HUDEP-2 (cell line): ENCODE results near the gene NPTX1.
A peak's percentile ranks its signal among the peaks of the same experiment; 100 is the strongest.

Source experiments
- DNase-seq, 76 experiments: peaks; one replicate each; lab custom pipeline; 2025; ENCODE audit not compliant: unreplicated experiment in 76 of 76; lab: John Stamatoyannopoulos, UW

The NPTX1 gene

GRCh38 chr17:80446645-80447405 lies 29.6 kb downstream of the NPTX1 start:
- no peak for DNase-seq

- DNase-seq: no peak
Measured at GRCh38 chr17:80445726-80446110, 30.7 kb downstream of the NPTX1 start.

DNA sequence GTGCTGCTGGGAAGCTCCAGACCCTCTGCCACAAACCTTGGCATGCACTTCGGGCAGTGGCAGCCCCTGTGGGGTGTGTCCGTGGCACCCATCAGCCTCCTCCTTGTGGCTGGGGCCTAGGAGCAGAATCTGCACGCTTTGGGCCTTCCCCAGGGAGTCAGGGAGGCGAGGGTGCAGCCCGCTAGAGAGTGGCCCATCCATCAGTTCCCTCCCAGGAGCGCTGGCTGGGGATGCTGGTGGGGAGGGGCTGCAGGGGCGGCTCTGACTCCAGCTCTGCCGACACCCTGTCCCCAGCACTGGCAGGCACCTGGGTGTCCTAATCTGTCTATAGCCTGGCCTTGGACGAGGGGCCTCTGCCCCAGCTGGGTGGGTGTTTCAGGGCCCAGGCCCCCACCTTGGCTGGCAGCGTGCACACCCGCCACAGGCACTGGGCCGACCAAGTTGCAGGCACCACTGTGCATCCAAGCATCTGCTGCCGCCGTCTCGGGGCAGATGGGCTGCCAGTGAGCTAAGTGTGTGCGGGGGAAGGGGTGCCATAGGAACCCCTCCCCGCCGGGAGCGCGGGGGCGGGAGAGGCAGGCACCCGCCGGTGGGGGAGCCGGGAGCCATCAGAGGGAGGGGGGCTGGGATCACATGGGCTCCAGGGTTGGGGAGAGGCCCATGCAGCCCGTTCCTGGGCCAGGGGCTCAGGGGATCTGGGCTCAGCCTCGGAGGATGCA lies 31.2 kb downstream of the NPTX1 start:
- DNase-seq: no peak

GRCh38 chr17:80444644-80444979 lies 31.8 kb downstream of the NPTX1 start:
- DNase-seq: no peak

DNA sequence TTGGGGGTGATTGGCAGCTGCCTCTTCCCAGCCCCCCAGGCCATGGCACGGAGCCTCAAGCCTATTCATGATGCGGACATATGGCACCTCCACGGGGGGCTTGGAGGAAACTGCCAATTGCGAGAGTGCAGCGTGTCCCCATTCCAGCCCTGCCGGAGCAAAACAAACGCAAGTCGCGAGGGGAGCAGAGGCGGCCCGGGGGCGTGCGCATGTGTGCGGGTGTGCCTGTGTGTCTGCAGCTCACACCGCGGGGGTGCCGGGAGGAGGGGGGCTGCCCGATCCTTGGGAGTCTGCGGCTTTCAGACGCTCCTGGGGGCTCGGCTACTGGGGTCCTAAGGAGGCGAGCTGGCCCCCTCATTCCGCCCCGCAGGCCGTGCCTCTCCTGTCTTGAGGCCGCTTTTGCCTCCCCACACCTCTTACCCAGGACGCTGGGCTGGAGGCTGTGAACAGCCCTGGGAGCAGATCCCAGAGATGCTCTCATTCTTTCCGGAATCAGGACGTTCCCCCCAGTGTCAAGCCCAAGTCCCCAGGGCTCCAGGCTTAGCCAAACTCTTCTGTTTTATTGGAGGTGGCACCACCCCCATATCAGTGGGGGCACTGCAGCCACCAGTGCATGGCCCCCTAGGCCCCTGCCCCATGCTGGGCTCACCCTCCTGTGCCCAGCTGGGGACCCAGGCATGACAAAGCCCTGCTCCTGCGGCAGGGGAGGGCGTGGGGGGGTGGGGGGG lies 32.3 kb downstream of the NPTX1 start:
- DNase-seq: no peak

- DNase-seq: no peak
Measured at GRCh38 chr17:80443498-80443897, 32.9 kb downstream of the NPTX1 start.

DNA sequence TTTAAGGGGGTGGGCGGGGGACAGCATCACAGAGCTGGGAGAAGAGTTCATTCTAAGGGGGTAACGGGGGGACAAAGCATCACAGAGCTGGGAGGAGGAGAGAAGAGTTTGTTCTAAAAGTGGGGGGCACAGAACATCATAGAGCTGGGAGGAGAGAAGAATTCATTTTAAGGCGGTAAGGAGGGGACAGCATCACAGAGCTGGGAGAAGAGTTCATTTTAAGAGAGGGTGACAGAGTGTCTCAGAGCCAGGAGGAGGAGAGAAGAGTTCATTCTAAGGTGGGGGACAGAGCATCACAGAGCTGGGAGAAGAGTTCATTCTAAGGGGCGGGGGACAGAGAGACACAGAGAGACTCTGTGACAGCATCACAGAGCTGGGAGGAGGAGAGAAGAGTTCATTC lies 33.6 kb downstream of the NPTX1 start:
- DNase-seq: no peak

DNA sequence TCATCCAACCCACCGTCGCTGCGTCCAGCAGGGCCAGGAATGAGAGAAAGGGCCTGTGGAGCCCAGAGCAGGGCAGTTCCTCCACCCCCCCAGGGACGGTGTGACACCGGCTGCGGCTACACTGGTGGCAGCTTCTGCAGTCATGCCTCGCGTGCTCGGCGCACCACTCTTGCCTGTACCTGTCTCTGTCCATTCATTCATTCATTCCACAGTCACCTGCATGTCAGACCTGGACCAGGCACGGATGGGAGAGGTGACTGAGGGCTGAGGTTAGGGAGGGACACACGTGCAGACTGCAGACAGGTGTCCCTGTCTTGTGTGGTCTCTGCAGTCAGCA lies 34.1 kb downstream of the NPTX1 start:
- DNase-seq: no peak

DNA sequence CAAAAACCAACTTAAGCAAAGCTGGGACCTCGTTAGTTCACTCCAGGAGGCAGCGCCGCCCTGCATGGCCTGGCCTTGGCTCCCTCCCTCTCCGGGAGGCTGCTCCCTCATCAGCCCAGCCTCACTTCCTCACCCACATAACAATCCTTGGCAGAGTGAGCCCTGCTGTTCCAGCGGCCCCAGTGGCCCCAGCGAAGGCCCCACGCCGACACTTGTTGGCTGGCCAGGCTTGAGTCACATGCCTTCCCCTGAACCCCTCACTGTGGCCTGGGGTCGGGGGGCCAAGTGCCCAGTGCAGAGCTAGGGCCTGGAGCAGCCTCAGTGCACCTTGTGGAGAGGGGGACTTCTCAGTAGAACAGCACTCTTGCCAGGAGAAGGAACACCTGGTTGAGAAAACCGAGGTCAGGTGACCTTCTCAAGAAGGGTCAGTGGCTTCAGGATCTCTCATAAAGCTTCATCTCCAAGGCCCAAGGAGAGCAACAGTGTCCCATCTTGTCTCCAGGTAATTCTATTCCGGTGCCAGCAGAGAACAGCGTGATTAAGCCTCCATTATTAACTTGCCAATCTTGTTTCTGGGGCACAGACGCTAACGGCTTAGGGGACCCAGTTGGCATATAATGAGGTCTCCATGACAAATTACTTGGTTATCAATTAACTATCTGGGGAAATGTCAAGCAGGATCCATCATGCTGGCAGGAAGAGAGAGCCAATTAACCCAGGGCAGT lies 34.6 kb downstream of the NPTX1 start:
- no peak for DNase-seq

DNA sequence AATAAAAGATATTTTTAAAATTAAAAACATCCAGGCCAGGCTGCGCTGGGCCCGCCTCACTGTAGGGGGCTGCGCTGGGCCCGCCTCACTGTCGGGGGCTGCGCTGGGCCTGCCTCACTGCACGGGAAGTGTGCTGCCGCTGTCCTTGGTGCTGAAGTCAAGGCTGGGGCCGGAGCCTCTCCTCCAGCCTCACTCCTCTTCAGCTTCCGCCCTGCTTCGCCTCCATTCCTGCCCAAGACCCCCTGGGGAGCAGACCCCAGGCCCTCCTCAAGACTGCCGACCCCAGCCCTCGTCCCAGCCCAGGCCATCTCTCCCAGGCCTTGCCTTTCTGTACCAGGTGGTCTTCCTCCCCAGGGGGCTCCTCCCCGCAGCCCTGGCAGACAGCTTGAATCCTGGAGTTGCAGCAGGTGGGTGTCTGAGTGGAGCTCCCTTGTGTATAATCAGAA lies 35.3 kb downstream of the NPTX1 start:
- DNase-seq: peak in 50 of 76 experiments; percentile 3 to 72 (median 35)

- no peak for DNase-seq
Measured at GRCh38 chr17:80439499-80439898, 36.9 kb downstream of the NPTX1 start.

- DNase-seq: no peak
Measured at GRCh38 chr17:80438806-80439205, 37.6 kb downstream of the NPTX1 start.

DNA sequence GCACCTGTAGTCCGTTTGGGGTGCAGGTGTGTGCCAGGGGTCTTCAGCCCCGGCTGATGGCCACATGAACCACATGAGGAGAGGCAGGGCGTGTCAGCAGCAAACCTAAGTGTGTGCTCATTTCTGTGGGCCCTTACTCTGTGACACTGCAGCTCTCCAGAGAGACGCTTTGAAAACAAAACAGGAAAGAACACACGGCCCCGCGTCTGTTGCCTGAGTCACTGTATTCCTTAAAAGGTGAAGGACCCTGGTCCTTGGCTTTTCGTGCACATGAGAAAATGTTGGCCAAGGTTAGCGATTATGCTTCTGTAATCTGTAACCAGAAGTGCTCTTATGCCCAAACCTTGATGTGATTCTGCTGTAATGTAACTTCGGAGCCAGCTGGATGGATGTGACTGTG lies 38.9 kb downstream of the NPTX1 start:
- DNase-seq: no peak

DNA sequence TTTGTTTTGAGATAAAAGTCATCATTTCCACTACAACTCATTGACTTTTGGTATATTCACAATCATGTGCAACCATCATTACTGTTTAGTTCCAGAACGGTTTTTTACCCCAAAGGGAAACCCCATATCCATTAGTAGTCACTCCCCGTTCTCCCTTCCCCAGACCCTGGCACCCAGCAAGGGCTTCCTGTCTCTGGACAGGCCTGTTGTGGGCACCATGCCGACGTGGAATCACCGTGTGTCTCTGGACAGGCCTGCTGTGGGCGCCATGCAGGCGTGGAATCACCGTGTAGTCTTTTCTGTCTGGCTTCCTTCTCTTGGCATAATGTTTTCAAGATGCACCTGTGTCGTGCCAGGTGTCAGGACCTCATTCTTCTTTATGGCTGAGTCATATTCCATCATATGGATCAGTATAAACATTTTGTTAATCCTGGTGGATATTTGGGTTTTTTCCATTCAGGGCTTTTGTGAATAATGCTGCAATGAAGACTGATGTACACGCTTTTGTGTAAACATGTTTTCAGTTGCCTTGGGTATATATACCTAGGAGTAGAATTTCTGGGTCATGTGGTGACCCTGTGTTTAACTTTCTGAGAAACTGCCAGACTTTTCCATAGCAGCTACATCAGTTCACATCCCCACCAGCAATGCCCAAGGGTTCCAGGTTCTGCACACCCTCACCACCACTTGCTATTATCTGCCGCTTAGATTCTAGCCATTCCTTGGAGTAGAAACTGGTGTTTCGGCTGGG lies 42.3 kb downstream of the NPTX1 start:
- no peak for DNase-seq

DNA sequence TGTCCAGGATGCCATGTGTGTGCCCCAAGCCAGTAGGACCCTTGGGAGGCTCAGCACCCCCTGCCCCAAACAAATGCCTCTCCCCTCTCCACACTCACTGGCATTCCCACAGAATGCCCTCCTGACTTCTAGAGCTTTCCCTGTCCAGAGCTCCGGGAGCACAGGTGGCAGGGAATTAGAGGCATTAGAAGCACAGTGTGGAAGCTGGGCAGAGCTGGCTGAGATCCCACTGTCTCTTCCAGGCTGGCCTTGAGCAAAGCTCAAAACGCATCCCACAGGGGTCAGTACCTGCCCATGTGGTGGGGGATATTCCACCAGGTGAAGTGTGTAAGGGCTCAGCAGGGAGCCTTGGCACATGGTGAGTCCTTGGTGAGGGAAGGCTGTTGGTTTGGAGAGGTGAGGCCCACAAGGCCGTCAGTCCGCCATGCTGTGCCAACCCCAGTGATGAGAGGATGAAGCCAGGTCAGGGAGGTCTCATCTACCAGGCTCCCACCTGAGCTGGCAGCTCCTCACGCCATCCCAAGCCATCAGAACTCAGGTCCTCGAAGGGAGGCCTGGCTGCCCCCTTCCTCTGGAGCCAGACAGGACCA lies 43.4 kb downstream of the NPTX1 start:
- DNase-seq: no peak

DNA sequence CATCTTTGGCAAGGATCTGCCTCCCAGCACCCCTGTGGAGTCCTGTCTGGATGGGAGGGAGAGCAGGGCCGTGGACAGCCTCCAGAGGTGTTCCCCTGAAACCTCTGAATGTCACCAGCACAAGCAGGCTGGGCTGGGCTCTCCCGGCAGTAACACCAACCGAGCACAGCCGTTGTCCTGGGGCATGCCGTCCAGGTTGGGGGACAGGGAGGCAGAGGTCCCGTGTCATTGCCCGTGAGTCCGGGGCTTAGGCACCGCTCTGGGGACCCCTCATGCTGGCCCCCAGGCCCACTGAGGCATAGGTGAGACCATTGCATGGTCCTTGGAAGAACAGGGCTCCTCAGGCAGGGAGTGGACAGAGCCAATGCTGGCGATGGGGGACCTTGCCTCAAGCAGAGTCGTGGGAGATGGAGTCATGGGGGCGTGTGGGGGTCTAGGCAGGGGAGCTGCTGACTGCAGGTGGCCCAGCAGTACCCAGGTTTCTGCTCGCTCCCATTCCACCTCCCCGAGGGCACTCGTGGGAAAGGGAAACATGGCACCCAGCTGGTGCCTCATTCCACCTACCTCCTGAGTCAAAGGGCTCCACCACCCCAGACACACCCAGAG lies 44.0 kb downstream of the NPTX1 start:
- DNase-seq: no peak

DNA sequence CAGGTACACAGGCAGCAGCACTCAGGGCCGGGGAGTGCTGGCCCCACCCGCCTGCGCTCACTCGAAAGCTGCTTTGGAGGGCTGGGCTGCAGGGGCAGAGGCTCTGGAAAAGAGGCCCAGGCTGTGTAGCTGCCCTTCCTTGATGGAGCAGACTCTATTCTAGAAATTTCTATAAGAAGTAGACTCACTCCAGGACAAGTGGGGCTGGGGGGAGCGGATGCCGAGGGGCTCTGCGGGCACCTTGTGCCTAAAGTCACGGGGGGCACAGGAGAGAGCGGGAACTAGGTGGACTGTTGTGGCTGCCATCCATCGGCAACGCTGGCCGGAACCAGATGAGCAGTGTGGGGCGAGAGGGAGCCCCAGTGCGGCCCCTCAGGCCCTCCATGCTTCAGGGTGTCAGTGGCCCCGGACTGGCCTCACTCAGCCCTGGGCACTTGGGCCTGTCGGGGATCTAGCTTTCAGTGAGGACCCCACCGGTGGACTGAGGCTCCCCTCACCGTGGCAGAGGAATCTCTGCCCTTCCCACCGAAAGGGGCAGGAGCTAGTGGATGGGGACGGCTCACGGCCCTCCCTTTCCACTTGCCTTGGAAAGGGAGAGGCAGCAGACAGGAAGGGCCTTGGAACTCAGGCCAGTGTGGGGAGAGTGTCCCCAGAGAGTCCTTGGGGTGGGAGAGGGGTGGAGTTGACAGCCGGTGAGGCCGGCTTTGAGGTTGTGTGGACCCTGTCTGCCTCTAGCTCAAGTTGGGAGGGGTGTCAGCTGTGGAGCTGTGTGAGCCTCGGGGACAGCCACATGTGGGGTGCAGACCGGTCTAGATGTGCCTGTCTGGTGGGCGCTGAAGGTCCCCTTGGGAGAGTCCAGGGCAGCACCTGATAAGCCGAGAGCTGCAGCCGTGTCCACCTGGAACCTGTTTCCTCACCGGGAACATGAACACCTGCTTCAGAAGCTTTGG lies 44.9 kb downstream of the NPTX1 start:
- DNase-seq: no peak

DNA sequence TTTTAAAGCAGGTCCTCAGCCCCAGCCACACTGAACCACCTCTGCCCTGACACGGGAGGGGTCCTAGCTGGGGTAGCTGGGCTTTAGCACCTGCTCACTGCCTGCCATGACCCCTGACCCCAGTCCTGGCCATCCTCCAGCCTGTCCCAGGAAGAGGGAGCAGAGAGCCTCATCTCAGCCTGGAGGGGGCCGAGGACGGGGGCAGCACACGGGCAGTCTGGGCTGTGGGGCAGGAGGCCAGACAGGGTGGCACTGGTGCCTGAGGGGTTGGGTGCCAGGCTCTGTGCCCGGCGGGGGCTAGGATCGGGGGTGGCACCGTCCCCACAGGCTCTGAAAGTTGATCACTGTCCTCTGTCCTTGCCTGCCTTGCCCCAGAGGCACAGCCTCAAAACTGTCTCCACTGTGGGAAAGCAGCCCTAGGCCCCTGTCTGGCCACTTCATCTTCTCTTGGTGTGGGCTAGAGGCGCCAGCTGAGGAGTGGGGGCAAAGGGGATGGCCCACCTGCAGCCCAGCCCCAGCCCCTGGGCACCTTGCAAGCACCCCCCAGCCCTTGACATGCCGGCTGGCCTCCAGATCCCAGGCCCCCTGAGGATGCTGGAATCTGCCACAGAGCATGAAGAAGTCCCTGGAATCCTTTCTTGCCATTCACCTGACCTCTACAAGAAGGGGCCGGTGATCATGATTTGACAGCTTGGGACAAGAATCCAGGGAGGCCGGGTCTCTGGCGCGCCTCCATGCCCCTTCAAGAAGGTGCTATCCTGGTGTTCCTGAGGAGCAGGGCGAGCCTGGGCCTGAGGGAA lies 45.8 kb downstream of the NPTX1 start:
- DNase-seq: no peak
